T-helper 2 cell treated with Interferon-gamma antibody and Interleukin-4, amounts not matched to agents 100 ng/mL and 5 ng/mL, for 36 hours (primary cell): ENCODE results near the gene LCN12. TPM values are rescaled to one million over a fixed set of nuclear protein-coding genes. Genes with fewer than 3 reads are reported as not detected.

ENCODE experiments used
- intact Hi-C: fragments of 100-400 bp; cut with micrococcal nuclease; formaldehyde crosslinking; loops from one replicate; pipeline ENCODE4 v1.15.1; 2023
- total RNA-seq: library from RNA; stranded (reverse); gene quantifications from 2 replicates; pipeline ENCODE4 v1.2.3, GENCODE V29; 2022

LCN12 gene
- total RNA-seq, 1 donor from 2014 or later = 2.3 TPM

- intact Hi-C loops = loop anchor here (1.0 to 5.0 kb wide), 5 partner anchors 42 to 152 kb away; partner anchors contain the start of genes AJM1, PAXX, TMEM141 and TRAF2
Measured at GRCh38 chr9:136944519-136945332, 7.3 kb upstream of the LCN12 start, which contains the start of the genes C8G and FBXW5. Gene C8G, plus strand, starts transcription at chr9:136945243. Its CDS starts 78 bp downstream, at chr9:136945321. Gene FBXW5, minus strand, starts transcription at chr9:136944738. Its CDS starts 655 bp downstream, at chr9:136944083.

GRCh38 chr9:136945333-136946227 is 6.5 kb upstream of the LCN12 start:
- intact Hi-C loops = loop anchor here (2.0 kb wide), 2 partner anchors 47 to 103 kb away; partner anchors contain the start of genes AJM1 and PAXX

GRCh38 chr9:136946228-136947027 is 5.6 kb upstream of the LCN12 start:
- intact Hi-C loops = no loop called here

- intact Hi-C loops = no loop called here
Measured at GRCh38 chr9:136947028-136947891, 4.8 kb upstream of the LCN12 start.

- intact Hi-C loops = no loop called here
Measured at GRCh38 chr9:136947955-136948510, 4.0 kb upstream of the LCN12 start.

GRCh38 chr9:136949239-136949816 is 2.7 kb upstream of the LCN12 start:
- intact Hi-C loops = loop anchor here (1.0 kb wide), 1 partner anchor 43 kb away; the partner anchor contains the start of gene PAXX

- intact Hi-C loops = loop anchor here (1.0 to 2.0 kb wide), 3 partner anchors 28 to 85 kb away; partner anchors contain the start of gene PAXX
Measured at GRCh38 chr9:136949817-136950655, 2.0 kb upstream of the LCN12 start.

- intact Hi-C loops = loop anchor here (1.0 to 2.0 kb wide), 2 partner anchors 28 to 84 kb away; no protein-coding TSS in a partner anchor
Measured at GRCh38 chr9:136950656-136951276, 1.3 kb upstream of the LCN12 start.

- intact Hi-C loops = no loop called here
Measured at GRCh38 chr9:136952321-136952850, 313 bp downstream of the LCN12 start.

GRCh38 chr9:136952876-136953770 is 1.1 kb downstream of the LCN12 start:
- intact Hi-C loops = no loop called here

- intact Hi-C loops = no loop called here
Measured at GRCh38 chr9:136953771-136954269, 1.7 kb downstream of the LCN12 start.

GRCh38 chr9:136954270-136955083 is 2.4 kb downstream of the LCN12 start:
- intact Hi-C loops = no loop called here

- intact Hi-C loops = no loop called here
Measured at GRCh38 chr9:136955202-136955942, 3.3 kb downstream of the LCN12 start.

- intact Hi-C loops = no loop called here
Measured at GRCh38 chr9:136955943-136956335, 3.9 kb downstream of the LCN12 start.

- intact Hi-C loops = no loop called here
Measured at GRCh38 chr9:136956604-136957003, 4.5 kb downstream of the LCN12 start.
